Ectodermal cell (in vitro differentiated cells): ENCODE measurements around the gene KRTAP12-1.

ENCODE experiments used
- H3K27ac ChIP-seq: 2 replicates; pipeline ENCODE4 v1.7.0; 2013; ENCODE audit warnings: mild to moderate bottlenecking, low read depth, low read length; ENCODE audit not compliant: insufficient read depth, poor library complexity, severe bottlenecking
- H3K27me3 ChIP-seq: 2 replicates; pipeline ENCODE4 v1.7.0; 2013; ENCODE audit warnings: mild to moderate bottlenecking, low read length; ENCODE audit not compliant: insufficient read depth, control insufficient read depth, poor library complexity, severe bottlenecking
- H3K36me3 ChIP-seq: one replicate; pipeline ENCODE4 v1.7.0; 2013; ENCODE audit warnings: low read length; ENCODE audit not compliant: control insufficient read depth, insufficient read depth
- H3K4me1 ChIP-seq: one replicate; pipeline ENCODE4 v1.7.0; 2013; ENCODE audit warnings: low read length; ENCODE audit not compliant: control insufficient read depth, insufficient read depth
- H3K4me3 ChIP-seq: 2 replicates; pipeline ENCODE4 v1.7.0; 2013; ENCODE audit warnings: low read depth, low read length, control low read depth; ENCODE audit not compliant: insufficient read depth
- H3K9me3 ChIP-seq: 2 replicates; pipeline ENCODE4 v1.7.0; 2013; ENCODE audit warnings: mild to moderate bottlenecking, low read length, moderate library complexity; ENCODE audit not compliant: control insufficient read depth
- WGBS, 2 experiments: methylation state at CpG; one replicate each; pipeline ENCODE4 v1.1.7; 2013; ENCODE audit warnings: missing lambda C conversion rate in 2 of 2; 5-methylcytosine and 5-hydroxymethylcytosine counted together

Gene KRTAP12-1

GRCh38 chr21:44723177-44724131, 41.5 kb upstream of the KRTAP12-1 start:
- no peaks in the 10 kb centered on the region for H3K36me3 ChIP-seq
- peaks cover 8% of the 10 kb centered on the region for H3K4me1 ChIP-seq
- peaks cover 10% of the 10 kb centered on the region for H3K27me3 ChIP-seq
- H3K4me3 ChIP-seq = no peak overlapping the region
- peak overlapping the region; percentile 47 for H3K27ac ChIP-seq
- no peaks in the 10 kb centered on the region for H3K9me3 ChIP-seq
- 42 to 43% methylated on average over 61 of the region's 61 CpGs for WGBS, 2 experiments

- H3K27ac ChIP-seq = peak overlapping the region; percentile 47
Observed at GRCh38 chr21:44722731-44723130, 40.8 kb upstream of the KRTAP12-1 start.

GRCh38 chr21:44720170-44720569, 38.2 kb upstream of the KRTAP12-1 start:
- Histone ChIP-seq H3K9me3 (no peaks in the 10 kb centered on the region), H3K4me1 (peaks cover 10% of the 10 kb centered on the region), H3K4me3 (no peak overlapping the region), H3K27me3 (peaks cover 10% of the 10 kb centered on the region), H3K27ac (no peak overlapping the region), H3K36me3 (no peaks in the 10 kb centered on the region)
- WGBS, 2 experiments = 88 to 96% methylated on average over 1 of the region's 2 CpGs

More at GRCh38 chr21:44722731-44723130, 40.8 kb upstream of the KRTAP12-1 start:
- Histone ChIP-seq H3K27me3 (peaks cover 10% of the 10 kb centered on the region), H3K4me3 (no peak overlapping the region), H3K4me1 (peaks cover 10% of the 10 kb centered on the region), H3K36me3 (no peaks in the 10 kb centered on the region), H3K9me3 (no peaks in the 10 kb centered on the region)
- 66 to 75% methylated on average over 5 of the region's 5 CpGs for WGBS, 2 experiments

- peaks cover 19% of the 10 kb centered on the region for H3K4me1 ChIP-seq
- H3K36me3 ChIP-seq = no peaks in the 10 kb centered on the region
- no peak overlapping the region for H3K4me3 ChIP-seq
- 60 to 69% methylated on average over 6 of the region's 6 CpGs for WGBS, 2 experiments
- H3K9me3 ChIP-seq = no peaks in the 10 kb centered on the region
- H3K27ac ChIP-seq = no peak overlapping the region
- peaks cover 10% of the 10 kb centered on the region for H3K27me3 ChIP-seq
Observed at GRCh38 chr21:44718571-44718970, 36.6 kb upstream of the KRTAP12-1 start.

GRCh38 chr21:44718093-44718492, 36.1 kb upstream of the KRTAP12-1 start:
- Histone ChIP-seq H3K27me3 (peaks cover 10% of the 10 kb centered on the region), H3K9me3 (no peaks in the 10 kb centered on the region), H3K4me3 (no peak overlapping the region), H3K36me3 (no peaks in the 10 kb centered on the region), H3K27ac (no peak overlapping the region), H3K4me1 (peaks cover 21% of the 10 kb centered on the region)
- WGBS, 2 experiments = 77 to 82% methylated on average over 2 of the region's 2 CpGs

GRCh38 chr21:44716984-44717383, 35.0 kb upstream of the KRTAP12-1 start:
- no peak overlapping the region for H3K4me3 ChIP-seq
- no peaks in the 10 kb centered on the region for H3K36me3 ChIP-seq
- no peak overlapping the region for H3K27ac ChIP-seq
- no peaks in the 10 kb centered on the region for H3K9me3 ChIP-seq
- peaks cover 26% of the 10 kb centered on the region for H3K4me1 ChIP-seq
- H3K27me3 ChIP-seq = peaks cover 20% of the 10 kb centered on the region

GRCh38 chr21:44714905-44715304, 32.9 kb upstream of the KRTAP12-1 start:
- H3K27ac ChIP-seq = no peak overlapping the region
- peaks cover 44% of the 10 kb centered on the region for H3K4me1 ChIP-seq
- H3K27me3 ChIP-seq = peaks cover 41% of the 10 kb centered on the region
- H3K36me3 ChIP-seq = no peaks in the 10 kb centered on the region
- no peak overlapping the region for H3K4me3 ChIP-seq
- H3K9me3 ChIP-seq = no peaks in the 10 kb centered on the region
- 19 to 23% methylated on average over 8 of the region's 8 CpGs for WGBS, 2 experiments

GRCh38 chr21:44713846-44714245, 31.9 kb upstream of the KRTAP12-1 start:
- H3K9me3 ChIP-seq = no peaks in the 10 kb centered on the region
- H3K36me3 ChIP-seq = no peaks in the 10 kb centered on the region
- 93% methylated on average over 10 of the region's 10 CpGs for WGBS, 2 experiments
- H3K27me3 ChIP-seq = peaks cover 51% of the 10 kb centered on the region
- H3K27ac ChIP-seq = no peak overlapping the region
- peaks cover 55% of the 10 kb centered on the region for H3K4me1 ChIP-seq
- no peak overlapping the region for H3K4me3 ChIP-seq

- Histone ChIP-seq H3K4me1 (peaks cover 58% of the 10 kb centered on the region), H3K27me3 (peaks cover 58% of the 10 kb centered on the region), H3K9me3 (no peaks in the 10 kb centered on the region), H3K4me3 (no peak overlapping the region), H3K27ac (no peak overlapping the region), H3K36me3 (no peaks in the 10 kb centered on the region)
- 75 to 79% methylated on average over 9 of the region's 9 CpGs for WGBS, 2 experiments
Observed at GRCh38 chr21:44713130-44713529, 31.2 kb upstream of the KRTAP12-1 start.

- peaks cover 66% of the 10 kb centered on the region for H3K27me3 ChIP-seq
- H3K27ac ChIP-seq = no peak overlapping the region
- no peak overlapping the region for H3K4me3 ChIP-seq
- peaks cover 65% of the 10 kb centered on the region for H3K4me1 ChIP-seq
- no peaks in the 10 kb centered on the region for H3K9me3 ChIP-seq
- 11 to 13% methylated on average over 19 to 21 of the region's 22 CpGs for WGBS, 2 experiments
- H3K36me3 ChIP-seq = no peaks in the 10 kb centered on the region
Observed at GRCh38 chr21:44712203-44713028, 30.5 kb upstream of the KRTAP12-1 start.
